Measurements from ENCODE around the gene BMF.
A peak's percentile ranks its signal among the peaks of the same experiment; 100 is the strongest.

BMF gene

GRCh38 chr15:40040293-40040635, 68.4 kb downstream of the BMF start:
- H3K4me3 ChIP-seq (ENCODE audit: low read depth, low read length) = no peak overlapping the region
- no peak for TF ChIP-seq CTCF (IDR thresholded peaks at IDR 0.05; ENCODE audit: control insufficient read depth, extremely low read depth, insufficient read depth)
- no peak for DNase-seq (ENCODE audit: low read depth)

GRCh38 chr15:40038638-40039543, 69.8 kb downstream of the BMF start, which contains the start of gene SRP14:
Gene SRP14, minus strand, starts transcription at chr15:40039181. Its CDS starts 65 bp downstream, at chr15:40039116.
- peak within 1 kb of the TSS; percentile 91 for H3K4me3 ChIP-seq (ENCODE audit: low read depth, low read length)
- DNase-seq (ENCODE audit: low read depth) = peak; percentile 78
- no peak for TF ChIP-seq CTCF (IDR thresholded peaks at IDR 0.05; ENCODE audit: control insufficient read depth, extremely low read depth, insufficient read depth)

- DNase-seq (ENCODE audit: low read depth) = no peak
- no peak for TF ChIP-seq CTCF (IDR thresholded peaks at IDR 0.05; ENCODE audit: control insufficient read depth, extremely low read depth, insufficient read depth)
- H3K4me3 ChIP-seq (ENCODE audit: low read depth, low read length) = peak overlapping the region; percentile 91
These were observed 70.4 kb downstream of the BMF start for GRCh38 chr15:40038275-40038637.
